ENCODE measurements around the gene ENTR1. TPM values are rescaled to one million over a fixed set of nuclear protein-coding genes. Genes with fewer than 3 reads are reported as not detected.
A peak's percentile ranks its signal among the peaks of the same experiment; 100 is the strongest.

Gene ENTR1
- 10 to 100 TPM; 46.6 to 60.8 (median 52.5) TPM for polyA plus RNA-seq (ENCODE audit: insufficient read depth in 1 of 5, insufficient read length in 5 of 5, low replicate concordance in 1 of 5)
- long read RNA-seq, donor 1, transcript ENTR1-204 (8 exons, 2,129 nt): major isoform, 5 of 18 reads
- long read RNA-seq, donor 1, partial matches to known transcripts: 7 of 18 reads
- long read RNA-seq, donor 1, other reads (novel, unspliced or antisense): 0 of 18 reads
- long read RNA-seq, donor 2, partial matches to known transcripts: 0 of 5 reads
- long read RNA-seq, donor 2, other reads (novel, unspliced or antisense): 0 of 5 reads
- long read RNA-seq, donor 3, partial matches to known transcripts: 0 of 4 reads
- long read RNA-seq, donor 3, other reads (novel, unspliced or antisense): 0 of 4 reads
- long read RNA-seq, donor 4, partial matches to known transcripts: 0 of 4 reads
- long read RNA-seq, donor 4, other reads (novel, unspliced or antisense): 0 of 4 reads
- long read RNA-seq, donor 5, transcript ENTR1-204 (8 exons, 2,129 nt): major isoform, 7 of 13 reads
- long read RNA-seq, donor 5, partial matches to known transcripts: 0 of 13 reads
- long read RNA-seq, donor 5, other reads (novel, unspliced or antisense): 0 of 13 reads
- long read RNA-seq, donor 6, partial matches to known transcripts: 0 of 8 reads
- long read RNA-seq, donor 6, other reads (novel, unspliced or antisense): 0 of 8 reads
- long read RNA-seq, donor 7, partial matches to known transcripts: 5 of 12 reads
- long read RNA-seq, donor 7, other reads (novel, unspliced or antisense): 0 of 12 reads
- long read RNA-seq, donor 8, partial matches to known transcripts: 0 of 3 reads
- long read RNA-seq, donor 8, other reads (novel, unspliced or antisense): 0 of 3 reads

- peak; percentile 87 for DNase-seq
Observed at GRCh38 chr9:136410500-136411287, at the start of gene ENTR1, which contains the start of gene PMPCA. Gene ENTR1 (minus strand): TSS chr9:136410614. CDS start chr9:136410397, 217 bp downstream. Gene PMPCA (plus strand): TSS chr9:136410658. CDS start chr9:136410669, 11 bp downstream.

DNA sequence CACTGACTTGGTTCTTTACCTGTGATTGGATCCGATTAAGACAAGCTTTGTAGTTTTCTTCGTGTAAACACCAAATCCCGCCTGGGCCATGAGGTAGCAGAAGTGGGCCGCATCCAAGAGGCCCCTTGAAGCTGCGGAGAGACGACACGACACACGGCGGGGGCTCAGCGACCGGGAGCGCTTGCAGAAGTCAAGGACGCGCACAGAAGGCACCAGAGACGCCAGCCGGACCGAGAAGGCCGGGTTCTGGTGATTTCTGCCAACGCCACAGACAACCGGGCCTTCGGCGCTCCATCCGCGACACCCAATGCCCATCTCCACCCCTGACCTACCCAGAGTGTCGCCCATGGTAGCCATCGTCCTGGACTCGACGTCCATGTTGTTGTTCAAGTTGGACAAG, 49.0 kb upstream of the ENTR1 start:
- no peak for DNase-seq

GRCh38 chr9:136457326-136457725, 46.9 kb upstream of the ENTR1 start:
- no peak for DNase-seq

DNA sequence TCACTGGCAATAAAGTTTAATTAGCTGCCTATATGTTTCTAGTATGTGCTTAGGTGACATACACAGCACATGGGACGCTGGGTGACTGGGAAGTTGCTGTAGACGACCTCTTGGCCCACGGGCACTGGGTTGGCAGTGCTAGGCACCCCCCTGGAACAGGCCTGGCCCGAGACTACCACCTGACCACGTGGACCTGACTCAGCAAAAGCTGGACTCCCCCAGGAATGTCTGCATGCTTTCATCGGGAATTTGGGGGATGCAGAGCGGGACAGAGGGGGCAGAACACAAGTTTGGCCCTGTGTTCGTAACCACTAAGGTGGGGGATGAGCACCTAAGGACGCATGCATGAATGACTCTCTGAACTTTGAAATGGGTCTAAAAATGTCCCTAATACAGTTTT, 45.8 kb upstream of the ENTR1 start:
- no peak for DNase-seq

- DNase-seq: no peak
Observed at GRCh38 chr9:136455043-136456002, 44.9 kb upstream of the ENTR1 start.

DNA sequence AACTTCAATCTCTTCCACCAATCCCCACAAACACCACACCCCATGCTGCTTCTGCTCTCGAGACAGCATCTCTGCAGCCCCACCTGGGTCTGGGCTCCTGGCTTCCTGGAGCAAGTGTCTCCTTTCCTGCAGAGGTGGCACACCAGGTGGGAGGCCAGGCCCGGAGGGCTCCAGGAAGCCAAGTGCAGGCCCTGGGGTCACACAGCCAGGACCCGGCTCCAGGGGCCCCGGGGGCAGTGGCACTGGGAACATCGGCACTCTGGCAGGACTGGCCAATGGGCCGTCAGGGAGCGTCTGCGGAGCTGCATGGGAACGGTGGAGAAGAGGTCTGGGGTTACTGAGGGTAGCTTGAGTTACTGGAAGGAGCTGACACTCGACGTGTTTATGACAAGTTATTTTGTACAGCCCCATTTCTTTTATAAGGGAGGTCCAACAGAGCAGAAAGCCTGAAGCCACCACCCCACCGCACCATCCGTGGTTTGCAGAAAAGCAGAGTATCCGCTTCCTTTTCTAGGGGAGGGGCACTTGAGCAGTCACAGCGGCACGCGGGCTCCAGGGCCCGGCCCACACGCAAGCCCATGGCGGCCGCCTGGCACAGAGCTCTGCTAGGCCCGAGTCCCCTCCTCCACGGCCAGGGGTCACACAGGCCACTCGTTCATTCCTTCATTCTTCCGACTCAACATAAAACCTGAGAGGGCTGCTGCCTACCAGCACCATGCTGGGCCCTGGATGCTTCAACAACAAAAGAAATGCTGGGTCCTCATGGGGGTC, 43.8 kb upstream of the ENTR1 start:
- DNase-seq: no peak

DNA sequence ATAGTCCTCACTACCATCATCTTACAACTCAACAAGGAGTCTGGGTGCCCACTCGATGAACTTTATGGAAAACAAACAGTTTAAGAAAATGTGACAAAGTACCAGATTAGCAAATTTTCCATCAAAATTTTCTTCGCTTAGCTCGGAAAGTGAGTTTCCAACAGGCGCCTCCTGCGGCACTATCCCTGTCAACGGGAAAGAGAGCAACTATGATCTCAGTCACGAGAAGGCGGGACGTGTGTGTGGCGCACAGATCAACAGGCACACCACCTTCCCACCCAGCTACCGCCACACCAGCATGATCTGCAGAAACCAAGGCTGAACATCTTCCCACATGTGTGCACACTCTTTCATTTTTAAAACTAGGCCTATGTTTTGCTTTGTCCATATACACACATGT, 42.9 kb upstream of the ENTR1 start:
- DNase-seq: no peak

- DNase-seq: no peak
Observed at GRCh38 chr9:136451221-136451877, 40.9 kb upstream of the ENTR1 start.

GRCh38 chr9:136448655-136449054, 38.2 kb upstream of the ENTR1 start:
- no peak for DNase-seq

GRCh38 chr9:136447173-136447778, 36.9 kb upstream of the ENTR1 start:
- DNase-seq: no peak

- DNase-seq: no peak
Observed at GRCh38 chr9:136445799-136446198, 35.4 kb upstream of the ENTR1 start.

- no peak for DNase-seq
Observed at GRCh38 chr9:136444102-136444501, 33.7 kb upstream of the ENTR1 start.

- DNase-seq: no peak
Observed at GRCh38 chr9:136443687-136444086, 33.3 kb upstream of the ENTR1 start.

- no peak for DNase-seq
Observed at GRCh38 chr9:136443087-136443486, 32.7 kb upstream of the ENTR1 start.

GRCh38 chr9:136442265-136442664, 31.9 kb upstream of the ENTR1 start:
- DNase-seq: no peak

- no peak for DNase-seq
Observed at GRCh38 chr9:136441681-136442245, 31.3 kb upstream of the ENTR1 start.

GRCh38 chr9:136441191-136441680, 30.8 kb upstream of the ENTR1 start:
- no peak for DNase-seq
